ENCODE data around the gene GRIP2. TPM values are rescaled to one million over a fixed set of nuclear protein-coding genes. Genes with fewer than 3 reads are reported as not detected.

GRIP2 gene
- total and polyA plus RNA-seq, 2 of the 4 experiments (the other 2 are of a cell fraction), result 0.05 TPM; not detected in 1

- H3K4me2 ChIP-seq (ENCODE audit: low read depth, low read length), result no peak overlapping the region
These were observed 80.4 kb downstream of the GRIP2 start for GRCh38 chr3:14459787-14460186.

More at GRCh38 chr3:14459787-14460186, 80.4 kb downstream of the GRIP2 start:
- Histone ChIP-seq H3K27ac (ENCODE audit: insufficient read depth, low read length) (no peak overlapping the region), H3K56ac (ENCODE audit: extremely low read depth, insufficient read depth, low read length) (no peak overlapping the region), H3K14ac (replicated peaks; ENCODE audit: low read depth, low read length) (no peak overlapping the region), H4K91ac (ENCODE audit: insufficient read depth, low read depth, low read length) (0 out of 2 replicates have a peak overlapping the region, but pooled peaks have one; percentile 49), H2BK5ac (ENCODE audit: low read depth, low read length, poor library complexity, severe bottlenecking) (no peak overlapping the region), H3K4ac (ENCODE audit: low read depth, low read length) (peak overlapping the region; percentile 30; the same call in 1 of the 2 replicates), H2BK15ac (ENCODE audit: low read depth, low read length) (no peak overlapping the region), H3K23ac (ENCODE audit: low read depth, low read length) (no peak overlapping the region), H3K4me1 (ENCODE audit: control insufficient read depth, insufficient read depth, low read length) (peaks cover 11% of the 10 kb centered on the region; the same call in 1 of the 2 replicates), H3K36me3 (ENCODE audit: control insufficient read depth, insufficient read depth, low read length) (peaks cover 44% of the 10 kb centered on the region; the same call in 1 of the 2 replicates), H3K4me3 (ENCODE audit: insufficient read depth, low read depth, low read length) (no peak overlapping the region), H2BK120ac (ENCODE audit: low read depth, low read length) (peak overlapping the region; percentile 48; the same call in 1 of the 2 replicates), H2BK20ac (ENCODE audit: low read depth, low read length) (no peak overlapping the region), H3K9ac (ENCODE audit: low read depth, low read length) (no peak overlapping the region), H3K18ac (ENCODE audit: low read depth, low read length) (no peak overlapping the region), H3K9me3 (ENCODE audit: control insufficient read depth, insufficient read depth, low read length) (no peaks in the 10 kb centered on the region), H2AK9ac (replicated peaks; ENCODE audit: low read depth, low read length, poor library complexity) (no peak overlapping the region), H2AK5ac (ENCODE audit: low read depth, low read length) (peak overlapping the region; percentile 26; the same call in 1 of the 2 replicates), H3K79me1 (ENCODE audit: low read depth in 1 of 2, low read length in 2 of 2) (peaks cover 6 to 17% of the 10 kb centered on the region in 2 experiments; a peak in 3 of 4 replicates), H4K5ac (ENCODE audit: low read depth, low read length) (no peak overlapping the region), H4K8ac (ENCODE audit: low read depth in 2 of 2, low read length in 2 of 2) (no peak overlapping the region; a peak in 2 of 4 replicates), H2AFZ (replicated peaks; ENCODE audit: low read length, poor library complexity) (no peak overlapping the region), H3K9me1 (ENCODE audit: insufficient read depth, low read length) (peaks cover 18% of the 10 kb centered on the region), H3K27me3 (ENCODE audit: control insufficient read depth, insufficient read depth, low read length) (no peaks in the 10 kb centered on the region), H4K20me1 (ENCODE audit: insufficient read depth, low read length) (no peaks in the 10 kb centered on the region)
- CTCF ChIA-PET, result interaction anchor here (0.5 to 2.2 kb wide), 3 partner anchors 11 to 256 kb away, joined by 3 to 10 read pairs (median 5); no protein-coding TSS in a partner anchor
- no TSS peak for BruUV-seq (replicated peaks)
- DNase-seq, result no peak
- TF ChIP-seq FOS (IDR thresholded peaks at IDR 0.05; ENCODE audit: low read depth, low read length) (no peak), MAFK (IDR thresholded peaks at IDR 0.05; ENCODE audit: low read depth, low read length) (no peak), MXI1 (IDR thresholded peaks at IDR 0.05; ENCODE audit: borderline replicate concordance, low read depth, low read length) (no peak), USF2 (IDR thresholded peaks at IDR 0.05; ENCODE audit: low read depth, low read length) (no peak), POLR2A (IDR thresholded peaks at IDR 0.05; ENCODE audit: low read depth, low read length) (no peak), RAD21 (IDR thresholded peaks at IDR 0.05; ENCODE audit: low read length) (no peak), CEBPB (IDR thresholded peaks at IDR 0.05; ENCODE audit: low read depth, low read length) (no peak), MAZ (IDR thresholded peaks at IDR 0.05; ENCODE audit: borderline replicate concordance, low read depth, low read length) (no peak)
- dilution Hi-C loops (cut with HindIII; ENCODE audit: low sequenced_read_pairs, unreplicated experiment), result no loop called here
- no peak for ATAC-seq (ENCODE audit: low read depth)
- intact Hi-C loops (cut with micrococcal nuclease), result loop anchor here (2.0 kb wide), 2 partner anchors 57 to 563 kb away; partner anchors contain the start of gene SLC6A6
- WGBS, 2 experiments (ENCODE audit: extremely low coverage in 2 of 2, insufficient read length in 1 of 2), result 0% methylated on average over 1 of the region's 3 CpGs; no CpG with 5 or more reads in 1 of the 2 experiments
- in situ Hi-C loops (cut with MboI; ENCODE audit: low sequenced_read_pairs), result loop anchor here (5.0 to 10.0 kb wide), 4 partner anchors 52 to 565 kb away; no protein-coding TSS in a partner anchor
- POLR2A ChIA-PET (ENCODE audit: unreplicated experiment), result no interaction called here

All from IMR-90 (cell line).